C4-2B (cell line): ENCODE data around the gene LRRC58.

Experiments used
- H3K27ac ChIP-seq: fragments of 450-650 bp; 2 replicates; pipeline ENCODE4 v1.5.1; 2017
- ZFX ChIP-seq: fragments of 450-650 bp; IDR thresholded peaks from 2 replicates; pipeline ENCODE4 v1.6.1; 2017
- TF ChIP-seq, protein P1 (sequence below): fragments of 450-650 bp; conservative IDR thresholded peaks from 2 replicates; pipeline ENCODE4 v1.5.1; 2017; ENCODE audit warnings: mild to moderate bottlenecking

Gene LRRC58

DNA sequence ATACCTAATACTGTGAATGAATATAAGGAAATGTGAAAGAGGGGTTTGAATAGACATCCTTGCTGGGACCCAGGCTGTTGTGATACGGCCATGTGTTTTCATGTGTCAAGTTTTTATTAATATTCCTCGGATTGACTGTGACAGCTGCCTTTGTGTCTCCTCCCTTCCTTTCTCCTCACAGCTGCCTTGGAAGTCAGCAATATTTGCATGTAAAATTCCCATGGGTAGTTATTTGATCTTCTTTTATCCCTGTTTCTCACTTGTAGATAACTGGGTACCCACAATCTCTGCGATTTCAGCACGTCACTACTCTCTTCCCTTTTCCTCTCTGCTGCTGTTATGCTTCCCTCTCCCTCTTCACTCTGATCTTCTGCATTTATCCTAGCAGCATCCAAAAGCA, 73.5 kb downstream of the LRRC58 start:
- TF ChIP-seq, protein P1, sequence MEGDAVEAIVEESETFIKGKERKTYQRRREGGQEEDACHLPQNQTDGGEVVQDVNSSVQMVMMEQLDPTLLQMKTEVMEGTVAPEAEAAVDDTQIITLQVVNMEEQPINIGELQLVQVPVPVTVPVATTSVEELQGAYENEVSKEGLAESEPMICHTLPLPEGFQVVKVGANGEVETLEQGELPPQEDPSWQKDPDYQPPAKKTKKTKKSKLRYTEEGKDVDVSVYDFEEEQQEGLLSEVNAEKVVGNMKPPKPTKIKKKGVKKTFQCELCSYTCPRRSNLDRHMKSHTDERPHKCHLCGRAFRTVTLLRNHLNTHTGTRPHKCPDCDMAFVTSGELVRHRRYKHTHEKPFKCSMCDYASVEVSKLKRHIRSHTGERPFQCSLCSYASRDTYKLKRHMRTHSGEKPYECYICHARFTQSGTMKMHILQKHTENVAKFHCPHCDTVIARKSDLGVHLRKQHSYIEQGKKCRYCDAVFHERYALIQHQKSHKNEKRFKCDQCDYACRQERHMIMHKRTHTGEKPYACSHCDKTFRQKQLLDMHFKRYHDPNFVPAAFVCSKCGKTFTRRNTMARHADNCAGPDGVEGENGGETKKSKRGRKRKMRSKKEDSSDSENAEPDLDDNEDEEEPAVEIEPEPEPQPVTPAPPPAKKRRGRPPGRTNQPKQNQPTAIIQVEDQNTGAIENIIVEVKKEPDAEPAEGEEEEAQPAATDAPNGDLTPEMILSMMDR = no peak
- TF ChIP-seq ZFX = no peak
- H3K27ac ChIP-seq = no peak overlapping the region

DNA sequence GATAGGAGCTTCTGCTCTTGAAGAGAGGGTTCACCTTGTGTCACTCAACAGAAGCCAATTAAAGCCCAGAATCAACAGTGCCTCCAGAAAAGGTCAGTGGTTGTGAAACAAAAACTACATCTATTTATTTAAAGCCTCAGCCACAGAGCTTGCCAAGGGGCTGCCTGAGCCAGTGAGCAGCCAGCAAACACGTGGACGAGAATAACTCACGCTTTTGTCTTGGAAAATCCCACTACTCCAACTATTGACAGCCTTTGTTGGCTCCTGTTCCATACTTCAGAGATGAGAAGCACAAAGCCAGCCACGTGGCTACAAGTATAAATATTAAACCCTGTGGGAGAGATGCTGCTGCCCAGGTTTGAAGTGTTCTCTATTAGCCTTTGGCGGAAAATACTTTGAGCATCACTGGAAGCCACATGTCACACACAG, 74.4 kb downstream of the LRRC58 start:
- TF ChIP-seq ZFX = no peak
- TF ChIP-seq, protein P1 = no peak
- H3K27ac ChIP-seq = no peak overlapping the region
